Ishikawa (cell line): ENCODE data around the gene ZNF197.

ENCODE experiments used
- CEBPB ChIP-seq: IDR thresholded peaks from 2 replicates; pipeline ENCODE4 v1.6.1; 2012
- CREB1 ChIP-seq: IDR thresholded peaks from 2 replicates; pipeline ENCODE4 v1.6.1; 2012; ENCODE audit warnings: low read depth
- EGR1 ChIP-seq: IDR thresholded peaks from 2 replicates; pipeline ENCODE4 v1.6.1; 2012
- EP300 ChIP-seq: IDR thresholded peaks from 2 replicates; pipeline ENCODE4 v1.6.1; 2012; ENCODE audit warnings: borderline replicate concordance
- FOXM1 ChIP-seq: IDR thresholded peaks from 2 replicates; pipeline ENCODE4 v1.6.1; 2012; ENCODE audit warnings: low read depth, borderline replicate concordance
- MAX ChIP-seq: IDR thresholded peaks from 2 replicates; pipeline ENCODE4 v1.6.1; 2012
- NFIC ChIP-seq: IDR thresholded peaks from 2 replicates; pipeline ENCODE4 v1.6.1; 2012
- RAD21 ChIP-seq: IDR thresholded peaks from 2 replicates; pipeline ENCODE4 v1.6.1; 2012; ENCODE audit warnings: low read depth
- REST ChIP-seq: IDR thresholded peaks from 2 replicates; pipeline ENCODE4 v1.6.1; 2012; ENCODE audit warnings: low read depth, mild to moderate bottlenecking
- TAF1 ChIP-seq: IDR thresholded peaks from 2 replicates; pipeline ENCODE4 v1.6.1; 2012; ENCODE audit warnings: low read depth, mild to moderate bottlenecking
- TCF12 ChIP-seq: IDR thresholded peaks from 2 replicates; pipeline ENCODE4 v1.6.1; 2012; ENCODE audit warnings: low read depth
- TEAD4 ChIP-seq: IDR thresholded peaks from 2 replicates; pipeline ENCODE4 v1.6.1; 2012
- USF1 ChIP-seq: IDR thresholded peaks from 2 replicates; pipeline ENCODE4 v1.6.1; 2012
- YY1 ChIP-seq: IDR thresholded peaks from 2 replicates; pipeline ENCODE4 v1.6.1; 2012; ENCODE audit warnings: low read depth
- ZBTB7A ChIP-seq: IDR thresholded peaks from 2 replicates; pipeline ENCODE4 v1.6.1; 2012; ENCODE audit warnings: low read depth

The ZNF197 gene

GRCh38 chr3:44666346-44666745, 41.5 kb downstream of the ZNF197 start:
- TF ChIP-seq NFIC: no peak
- TF ChIP-seq YY1: no peak
- no peak for TF ChIP-seq TEAD4
- TF ChIP-seq CREB1: no peak
- TF ChIP-seq TAF1: no peak
- TF ChIP-seq EGR1: no peak
- TF ChIP-seq USF1: no peak
- no peak for TF ChIP-seq FOXM1
- TF ChIP-seq REST: no peak
- no peak for TF ChIP-seq TCF12
- TF ChIP-seq EP300: no peak
- TF ChIP-seq MAX: no peak
- TF ChIP-seq CEBPB: no peak
- TF ChIP-seq RAD21: no peak

GRCh38 chr3:44669760-44670159, 44.9 kb downstream of the ZNF197 start:
- TF ChIP-seq EGR1 (no peak), EP300 (no peak), REST (no peak), NFIC (no peak), MAX (no peak), TAF1 (no peak), YY1 (no peak), CEBPB (no peak), RAD21 (no peak), TCF12 (no peak), USF1 (no peak), FOXM1 (no peak), ZBTB7A (no peak), TEAD4 (no peak), CREB1 (no peak)

- TF ChIP-seq REST (no peak), EP300 (no peak), TAF1 (no peak), USF1 (no peak), YY1 (no peak), RAD21 (no peak), TCF12 (no peak), TEAD4 (no peak), MAX (no peak), FOXM1 (no peak), CREB1 (no peak), ZBTB7A (no peak), CEBPB (no peak), EGR1 (no peak), NFIC (no peak)
Measured at GRCh38 chr3:44674211-44674610, 49.4 kb downstream of the ZNF197 start.
